HG03097 (cell line): Measurements from ENCODE around the gene NMRK2.
A peak's percentile ranks its signal among the peaks of the same experiment; 100 is the strongest.

Source experiments
- ATAC-seq: cut with Tn5 transposase; IDR thresholded peaks from one replicate; pipeline ENCODE4 v1.9.1; 2021; ENCODE audit not compliant: unreplicated experiment, low FRiP score

Gene NMRK2

DNA sequence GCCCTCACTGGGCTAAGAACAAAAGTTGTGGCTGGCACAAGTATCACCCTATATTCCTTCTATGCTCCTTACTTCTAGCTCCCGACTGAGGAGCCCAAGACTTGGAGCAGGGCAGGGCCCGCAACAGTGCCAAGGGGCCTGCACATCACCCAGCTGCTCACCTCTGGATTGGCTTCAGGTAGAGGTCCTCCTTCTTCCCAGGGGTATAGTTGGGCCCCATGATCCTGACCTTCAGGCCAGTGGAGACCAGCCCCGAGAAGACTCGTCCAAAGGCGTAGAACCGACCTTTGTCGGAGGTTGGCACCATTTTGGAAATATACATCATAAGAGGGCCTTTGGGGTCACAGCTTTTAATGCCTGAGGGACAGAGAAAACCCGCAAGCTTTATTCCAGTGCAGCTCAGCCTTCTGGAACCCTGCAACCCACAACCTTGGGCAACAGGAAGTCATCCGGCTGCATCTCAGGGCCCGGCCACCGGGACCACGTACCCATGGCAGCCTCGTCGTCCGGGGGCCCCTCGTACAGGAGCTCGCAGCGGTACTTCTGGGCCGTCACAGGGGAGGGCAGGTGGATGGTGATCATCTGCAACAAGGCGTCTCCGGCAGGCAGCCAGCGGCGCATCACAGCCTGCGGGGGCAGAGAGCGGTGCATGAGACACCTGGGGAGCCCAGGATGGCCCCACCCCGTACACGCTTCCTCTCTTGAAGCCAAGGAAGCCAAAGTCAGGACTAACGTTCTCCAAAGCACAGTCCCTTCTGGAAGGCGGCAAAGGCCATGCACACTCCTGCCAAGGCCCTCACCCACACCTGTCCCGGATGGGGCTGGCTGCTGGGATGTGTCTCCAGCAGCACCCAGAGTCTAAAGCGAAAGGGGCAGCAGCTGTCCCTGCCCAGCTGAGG is 47.7 kb downstream of the NMRK2 start:
- ATAC-seq, result no peak

DNA sequence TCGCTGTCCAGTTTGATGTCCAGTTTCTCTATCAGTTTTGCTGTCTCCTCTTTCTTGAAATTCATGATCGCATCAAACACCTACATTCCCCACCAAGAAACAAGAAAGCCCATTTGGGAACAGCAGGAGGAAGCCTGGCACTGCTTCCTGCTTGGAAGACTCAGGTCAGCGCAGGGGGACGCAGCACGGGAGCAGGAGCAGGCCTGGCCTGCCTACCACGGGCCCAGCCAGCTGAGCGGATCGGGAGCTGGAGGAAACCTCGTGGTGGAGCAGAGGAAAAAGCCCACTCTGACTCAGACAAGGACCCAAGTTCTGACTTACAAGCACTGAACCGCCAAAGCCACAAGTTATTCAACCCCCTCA is 48.5 kb downstream of the NMRK2 start:
- ATAC-seq, result no peak

DNA sequence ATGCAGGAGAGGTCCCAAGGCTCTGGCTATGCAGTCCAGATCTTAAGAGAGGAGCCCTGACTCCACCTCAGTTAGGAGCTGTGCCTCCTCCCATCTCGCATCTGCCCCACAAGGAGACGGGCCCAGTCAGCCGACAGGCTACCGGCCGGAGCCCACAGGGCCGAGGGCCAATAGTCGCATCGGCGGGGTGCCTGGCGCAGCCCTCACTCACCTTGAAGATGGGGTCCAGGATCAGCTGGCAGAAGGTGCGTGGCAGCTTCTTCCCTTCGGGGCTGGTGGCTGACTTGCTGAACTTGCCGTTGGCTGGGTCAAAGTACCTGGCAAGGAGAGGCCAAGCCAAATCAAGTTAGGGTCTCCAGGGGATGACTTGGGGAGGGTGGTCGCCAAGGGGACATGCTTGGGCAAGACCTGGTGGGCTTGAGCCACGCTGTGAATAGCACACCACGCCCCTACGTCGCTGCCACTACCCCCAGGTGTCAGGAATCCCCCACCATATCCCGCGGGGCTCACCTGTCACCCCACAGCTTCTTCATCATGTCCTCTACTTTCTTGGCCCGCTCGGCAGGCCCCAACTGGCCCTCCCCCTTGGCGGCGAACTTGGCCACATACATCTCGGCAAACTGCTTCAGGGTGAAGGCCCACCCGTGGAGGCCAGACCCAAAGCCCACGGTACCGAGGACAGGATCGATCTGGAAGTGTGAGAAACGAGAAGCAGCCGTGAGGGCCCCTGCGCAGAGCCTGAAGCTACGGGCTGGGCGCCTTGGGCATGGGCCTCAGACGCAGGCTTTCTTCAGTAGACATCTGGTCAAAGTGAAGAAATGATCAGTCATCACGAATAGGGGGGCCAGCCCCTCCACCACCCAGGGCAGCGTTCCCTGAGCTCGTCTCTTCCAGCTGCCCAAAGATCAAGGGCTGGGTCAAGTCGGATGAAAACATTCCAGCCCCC is 49.1 kb downstream of the NMRK2 start:
- ATAC-seq, result no peak

DNA sequence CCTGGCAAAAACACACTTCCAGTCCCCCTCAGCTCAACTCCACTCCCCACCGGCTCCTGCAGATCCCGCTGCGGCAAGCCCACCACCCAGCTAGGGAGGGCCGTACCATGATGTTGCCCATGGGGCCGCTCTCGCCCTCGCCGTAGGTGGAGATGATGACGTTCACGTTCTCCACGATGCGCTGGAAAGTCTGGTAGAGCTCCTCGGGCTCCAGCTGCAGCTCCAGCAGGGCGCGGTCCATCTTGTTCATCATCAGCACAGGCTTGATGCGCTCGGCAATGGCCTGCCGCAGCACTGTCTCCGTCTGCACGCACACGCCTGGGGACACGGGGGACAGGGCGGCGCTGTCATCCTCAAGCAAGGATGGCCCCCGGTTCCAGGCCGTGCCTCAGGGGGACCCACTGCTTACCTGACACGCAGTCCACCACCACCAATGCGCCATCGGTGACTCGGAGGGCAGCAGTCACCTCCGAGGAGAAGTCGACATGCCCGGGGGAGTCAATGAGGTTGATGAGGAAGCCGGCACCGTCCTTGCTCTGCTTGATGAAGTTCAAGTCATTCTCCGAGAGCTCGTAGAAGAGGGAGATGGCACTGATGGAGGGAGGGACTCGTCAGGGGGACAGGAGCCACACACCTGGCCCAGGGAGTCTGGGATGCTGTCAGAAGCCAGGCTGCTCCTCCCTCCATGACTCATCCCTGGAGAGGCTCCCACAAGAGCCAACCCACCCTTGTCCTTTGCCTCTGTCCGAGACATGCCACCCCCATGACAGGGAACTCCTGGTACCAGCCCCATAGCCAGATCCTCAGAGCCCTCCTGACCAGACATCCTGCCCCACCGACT is 50.1 kb downstream of the NMRK2 start:
- ATAC-seq, result no peak

DNA sequence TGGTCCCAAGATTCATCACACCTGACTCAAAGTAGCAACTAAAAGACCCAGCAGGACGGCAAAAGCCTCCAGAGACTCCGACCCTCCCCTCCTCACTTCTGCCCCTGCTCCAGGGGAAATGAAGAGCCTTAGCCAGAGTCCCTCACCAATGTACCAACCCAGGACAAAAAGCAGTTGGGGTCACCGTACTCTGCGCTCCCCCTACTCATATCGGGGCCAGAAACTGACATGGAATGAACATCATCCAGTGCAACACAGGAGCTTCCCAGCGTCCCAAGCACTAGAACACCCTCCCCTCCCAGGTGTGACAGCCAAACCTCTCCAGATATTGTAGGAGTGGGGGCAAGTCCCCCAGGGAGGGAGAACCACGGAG is 50.7 kb downstream of the NMRK2 start:
- no peak for ATAC-seq

DNA sequence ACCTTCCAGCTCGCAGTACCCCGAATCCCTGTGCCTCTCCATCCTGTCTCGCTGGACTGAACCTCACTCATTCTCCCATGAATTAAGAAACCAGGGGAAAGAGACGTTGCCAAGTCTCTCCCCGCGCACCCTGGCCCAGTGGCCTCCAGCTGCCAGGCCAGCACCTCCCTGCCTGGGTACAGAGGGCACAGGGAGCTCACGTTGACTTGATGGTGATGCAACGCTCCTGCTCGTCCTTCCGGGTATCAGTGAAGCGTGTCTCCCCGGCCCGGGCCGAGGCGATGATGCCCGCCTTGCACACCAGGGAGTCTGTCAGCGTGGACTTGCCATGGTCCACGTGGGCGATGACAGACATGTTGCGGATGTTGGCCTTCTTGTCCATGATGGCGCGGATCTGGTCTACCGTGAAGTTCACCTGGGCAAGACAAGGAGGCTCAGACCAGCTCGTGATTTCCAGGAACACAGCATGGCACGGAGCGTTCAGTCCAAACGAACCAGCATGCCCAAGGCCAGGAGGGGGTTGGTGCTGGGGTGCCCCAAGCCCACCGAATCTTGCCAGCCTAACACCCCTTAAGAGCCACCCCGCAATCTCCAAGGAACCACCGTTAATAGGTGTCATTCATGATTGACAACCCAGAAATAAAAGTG is 51.2 kb downstream of the NMRK2 start:
- ATAC-seq, result no peak

DNA sequence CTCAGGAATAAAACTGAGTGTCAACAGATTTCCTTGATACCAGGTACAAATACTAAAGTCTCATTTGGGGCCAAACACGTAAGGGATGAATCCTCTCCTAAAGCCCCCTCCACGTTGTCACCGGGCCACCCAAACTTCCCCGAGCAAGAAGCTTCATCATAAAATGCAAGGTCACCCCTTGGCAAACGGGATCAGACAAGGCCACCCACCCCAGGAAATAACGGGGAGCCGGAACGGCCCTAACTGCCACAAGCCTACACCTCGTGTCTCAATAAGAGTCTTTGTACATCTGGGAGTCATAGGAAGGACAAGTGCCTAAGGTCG is 51.7 kb downstream of the NMRK2 start:
- no peak for ATAC-seq

DNA sequence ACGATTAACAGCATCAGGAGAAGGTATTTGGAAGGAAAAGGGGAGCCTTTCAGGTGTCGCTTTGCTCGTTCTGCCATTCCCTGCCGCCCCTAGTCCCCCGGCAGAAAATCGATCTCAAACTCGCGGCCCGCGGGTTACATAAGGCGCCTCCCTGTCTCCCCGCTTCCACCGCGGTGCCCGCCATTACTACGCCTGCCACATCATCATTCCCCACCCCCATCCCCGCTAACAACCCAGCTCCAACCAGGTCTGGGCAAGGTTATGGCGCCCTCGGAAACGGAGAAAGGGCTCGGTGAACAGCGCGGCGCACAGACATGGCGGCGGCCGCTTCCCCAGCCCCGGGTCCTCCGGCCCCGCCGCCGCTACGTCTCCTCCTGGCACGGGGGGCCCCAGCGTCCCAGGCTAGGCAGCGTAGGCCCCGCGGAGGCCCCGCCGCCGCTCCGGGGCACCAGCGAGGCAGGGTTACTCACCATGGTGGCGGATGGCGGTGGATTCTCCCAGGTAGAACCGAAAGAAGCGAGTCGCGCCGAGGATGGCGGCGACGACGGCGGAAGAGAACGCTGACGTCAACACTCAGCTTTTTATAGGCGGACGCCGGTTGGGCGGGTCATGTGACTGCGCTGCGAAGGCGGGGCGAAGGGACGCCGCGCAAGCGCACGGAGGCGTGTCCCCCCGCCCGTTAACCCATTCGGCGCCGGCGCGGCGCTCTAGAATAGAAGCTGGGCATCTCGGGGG is 52.2 kb downstream of the NMRK2 start, which contains the start of gene EEF2:
Gene EEF2, minus strand, starts transcription at position 556 of the 735 bp plus-strand sequence. Its CDS starts 83 bp downstream, at position 473.
- peak; percentile 61 for ATAC-seq

DNA sequence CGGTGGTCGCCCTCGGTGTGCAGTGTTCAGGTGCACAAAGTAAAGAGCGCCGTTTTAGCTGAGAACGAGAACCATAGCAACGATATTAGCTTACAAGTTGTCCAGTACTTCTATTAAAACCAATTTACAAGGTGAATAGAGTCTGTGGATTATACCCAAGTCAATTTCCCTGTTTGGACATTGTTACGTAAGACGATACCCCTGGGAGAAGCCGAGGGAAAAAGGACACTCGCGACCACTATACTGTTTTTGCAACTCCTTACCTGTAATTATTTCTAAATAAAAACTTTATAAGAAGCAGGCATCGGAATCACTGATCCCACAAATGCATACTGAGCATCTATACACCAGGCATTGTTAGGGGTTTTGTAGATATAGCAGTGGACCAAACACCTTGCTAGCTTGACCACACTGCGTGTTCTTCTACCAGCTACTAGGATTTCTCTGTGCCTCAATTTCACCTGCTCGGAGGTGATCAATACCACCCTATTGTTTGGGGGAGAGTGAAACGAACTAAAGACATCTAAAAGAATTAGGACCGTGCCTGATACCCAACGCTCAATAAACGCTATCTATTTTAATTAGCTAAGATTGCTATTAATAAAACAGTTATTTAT is 52.9 kb downstream of the NMRK2 start:
- no peak for ATAC-seq

DNA sequence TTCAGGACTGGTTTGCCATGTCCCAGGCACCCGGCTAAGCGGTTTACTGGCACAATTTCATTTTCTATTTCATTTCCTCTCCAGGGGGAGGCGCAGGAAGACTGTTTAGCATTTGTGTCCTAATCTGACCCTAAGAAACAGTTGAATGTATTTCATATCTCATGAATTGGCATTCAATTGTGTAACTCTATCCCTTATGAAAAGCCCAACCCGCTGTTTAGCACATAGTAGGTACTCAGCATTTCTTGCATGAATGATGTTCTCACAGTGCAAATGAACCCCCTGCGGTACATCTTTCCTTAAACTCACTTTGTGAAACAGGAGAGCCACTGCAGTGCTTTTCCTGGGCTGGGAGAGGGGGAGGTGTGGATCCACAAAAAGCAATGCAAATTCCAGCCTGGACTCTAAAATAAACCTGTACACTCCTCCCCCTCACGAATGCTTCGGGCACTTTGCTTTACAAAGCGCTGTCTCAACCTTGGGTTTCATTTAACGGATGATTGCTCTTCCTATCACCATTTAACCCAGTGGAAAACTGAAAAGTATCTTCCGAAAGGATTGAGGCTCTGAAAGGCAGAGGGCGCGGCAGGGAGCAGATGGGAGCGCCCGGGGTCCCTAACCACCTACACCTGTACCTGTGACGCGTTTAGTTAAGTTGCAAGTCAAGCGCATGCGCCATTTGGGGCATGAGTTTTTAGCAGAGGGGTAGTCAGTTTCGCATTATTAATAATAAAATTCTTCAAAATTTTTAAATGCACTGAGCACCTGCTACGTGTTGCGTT is 53.6 kb downstream of the NMRK2 start:
- ATAC-seq, result no peak

DNA sequence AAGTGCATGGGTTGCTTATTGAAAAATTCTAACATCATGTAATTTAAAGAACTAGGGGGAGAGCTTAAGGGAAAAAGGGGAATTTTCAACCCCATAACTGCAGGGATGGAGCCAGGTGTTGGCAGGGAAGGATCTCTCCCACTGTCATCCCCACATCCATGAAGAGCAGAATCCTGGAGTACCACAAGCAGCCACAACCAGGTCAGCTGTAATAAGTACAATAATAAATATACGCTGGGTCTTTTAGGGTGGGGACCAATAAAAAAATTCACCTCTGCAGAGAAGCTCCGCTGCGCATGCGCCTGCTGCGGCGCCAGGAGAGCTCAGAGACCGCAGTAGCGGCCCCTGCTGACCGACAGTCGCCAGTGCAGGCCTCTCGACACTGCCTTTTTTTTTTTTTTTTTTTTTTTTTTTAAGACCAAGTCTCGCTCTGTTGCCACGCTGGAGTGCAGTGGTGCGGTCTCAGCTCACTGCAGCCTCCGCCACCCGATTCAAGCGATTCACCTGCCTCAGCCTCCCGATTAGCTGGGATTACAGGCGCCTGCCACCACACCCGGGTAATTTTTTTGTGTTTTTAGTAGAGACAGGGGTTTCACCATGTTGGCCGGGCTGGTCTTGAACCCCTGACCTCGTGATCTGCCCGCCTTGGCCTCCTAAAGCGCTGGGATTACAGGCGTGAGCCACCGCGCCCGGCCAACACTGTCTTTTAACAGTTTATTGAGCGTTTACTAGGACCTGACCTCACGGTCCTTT is 54.9 kb downstream of the NMRK2 start:
- ATAC-seq, result no peak

DNA sequence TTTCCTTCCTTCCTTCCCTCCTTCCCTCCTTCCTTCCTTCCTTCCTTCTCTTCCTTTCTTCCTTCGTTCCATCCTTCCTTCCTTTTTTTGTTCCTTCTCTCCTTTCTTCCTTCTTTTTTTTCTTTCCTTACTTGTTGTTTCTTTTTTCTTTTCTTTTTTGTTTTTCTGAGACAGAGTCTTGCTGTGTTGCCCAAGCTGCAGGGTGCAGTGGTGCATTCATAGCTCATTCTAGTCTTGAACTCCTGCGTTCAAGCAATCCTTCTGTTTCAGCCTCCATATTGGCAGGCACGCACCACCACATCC is 57.9 kb downstream of the NMRK2 start:
- ATAC-seq, result no peak
